Ovary (tissue), 9 donors: Measurements from ENCODE around the gene PRRT1. TPM values are rescaled to one million over a fixed set of nuclear protein-coding genes. Genes with fewer than 3 reads are reported as not detected.

Experiments used
- DNase-seq, 5 donors: peaks; one replicate each; pipeline ENCODE4 v3.0.0-alpha.2; 2019 to 2020
- H3K27ac ChIP-seq, 2 donors: fragments of 200-600 bp; one replicate each; pipeline versions ENCODE4 v1.5.1 to v1.8.0; 2019 to 2022
- H3K27me3 ChIP-seq: fragments of 200-600 bp; one replicate; pipeline ENCODE4 v1.8.0; 2022
- H3K36me3 ChIP-seq: fragments of 200-600 bp; sonication (generic); one replicate; pipeline ENCODE4 v1.5.1; 2019
- H3K4me1 ChIP-seq: one replicate; pipeline ENCODE4 v1.8.1; 2013; ENCODE audit warnings: mild to moderate bottlenecking, moderate library complexity; ENCODE audit not compliant: insufficient read depth
- H3K4me3 ChIP-seq: fragments of 200-600 bp; sonication (generic); one replicate; pipeline ENCODE4 v1.5.1; 2017
- H3K9me3 ChIP-seq, 2 donors: fragments of 200-600 bp in 1 of 2; sonication (generic) in 1 of 2; one replicate each; pipeline versions ENCODE4 v1.5.1 to v1.8.1; 2013 to 2019; ENCODE audit warnings: mild to moderate bottlenecking in 1 of 2, moderate library complexity in 1 of 2
- EP300 ChIP-seq: sonication (generic); formaldehyde crosslinking; IDR thresholded peaks from one replicate; pipeline ENCODE4 v1.6.1; 2017; ENCODE audit warnings: antibody characterized with exemption
- POLR2A ChIP-seq: fragments of 450-650 bp; IDR thresholded peaks from one replicate; pipeline ENCODE4 v1.6.1; 2017; ENCODE audit warnings: antibody characterized with exemption, mild to moderate bottlenecking, moderate library complexity
- WGBS, 3 donors: extraction: QIAGEN DNeasy Blood & Tissue Kit in 1 of 3; methylation state at CpG; one replicate each; pipeline versions ENCODE4 v1.1.5 to v1.1.7; 2013 to 2017; 5-methylcytosine and 5-hydroxymethylcytosine counted together
- intact Hi-C, 4 donors: fragments of 100-400 bp; cut with DNase I; formaldehyde crosslinking; loops; one replicate each; pipeline versions ENCODE4 v1.11.0 to v1.15.1; 2022 to 2023
- polyA plus RNA-seq, 2 donors: library from polyadenylated mRNA; stranded (reverse); fragments of 200-250 nt in 1 of 2; fragments of 350-450 nt in 1 of 2; fragmentation: Illumina TruSeq in 1 of 2; extraction: RNeasy Lipid Tissue Mini Kit (QIAGEN cat#74804) in 1 of 2; gene quantifications; one replicate each; pipeline ENCODE4 v1.2.3, GENCODE V29; 2013 to 2014
- total RNA-seq, 7 donors: library from RNA; depleted of rRNA in 2 of 7; stranded (reverse); fragments of >200 nt in 2 of 7; fragmentation: NEBNext Ultra II Directional in 3 of 7; extraction: Animal tissue kit (Norgen Biotek cat#: 25700) in 3 of 7; gene quantifications; one replicate each; pipeline versions ENCODE4 v1.1.0 to v1.2.4, GENCODE V29; 2016 to 2023
- TF ChIP-seq, protein P1 (sequence below), 3 donors: fragments of 450-650 bp in 2 of 3; fragments of 200-600 bp in 1 of 3; IDR thresholded peaks; one replicate each; pipeline versions ENCODE4 v1.5.1 to v1.8.0; 2016 to 2022; ENCODE audit warnings: antibody characterized with exemption in 3 of 3, mild to moderate bottlenecking in 1 of 3
- donor health status: DM: no; HTN: no; CAD: no; lungs with moderate emphysema.
- donor health status: DM: no; HTN: no; CAD: no.
- donor health status: Bipolar disorder and iron deficiency.
- donor health status: DM: yes; HTN: yes; CAD: no.
- donor health status: DM: no; HTN: no; CAD: no.
- donor health status: DM: yes; HTN: yes; CAD: no.

Gene PRRT1
- total and polyA plus RNA-seq, 9 donors: 2.4 to 44.1 (median 27.7) TPM

DNA sequence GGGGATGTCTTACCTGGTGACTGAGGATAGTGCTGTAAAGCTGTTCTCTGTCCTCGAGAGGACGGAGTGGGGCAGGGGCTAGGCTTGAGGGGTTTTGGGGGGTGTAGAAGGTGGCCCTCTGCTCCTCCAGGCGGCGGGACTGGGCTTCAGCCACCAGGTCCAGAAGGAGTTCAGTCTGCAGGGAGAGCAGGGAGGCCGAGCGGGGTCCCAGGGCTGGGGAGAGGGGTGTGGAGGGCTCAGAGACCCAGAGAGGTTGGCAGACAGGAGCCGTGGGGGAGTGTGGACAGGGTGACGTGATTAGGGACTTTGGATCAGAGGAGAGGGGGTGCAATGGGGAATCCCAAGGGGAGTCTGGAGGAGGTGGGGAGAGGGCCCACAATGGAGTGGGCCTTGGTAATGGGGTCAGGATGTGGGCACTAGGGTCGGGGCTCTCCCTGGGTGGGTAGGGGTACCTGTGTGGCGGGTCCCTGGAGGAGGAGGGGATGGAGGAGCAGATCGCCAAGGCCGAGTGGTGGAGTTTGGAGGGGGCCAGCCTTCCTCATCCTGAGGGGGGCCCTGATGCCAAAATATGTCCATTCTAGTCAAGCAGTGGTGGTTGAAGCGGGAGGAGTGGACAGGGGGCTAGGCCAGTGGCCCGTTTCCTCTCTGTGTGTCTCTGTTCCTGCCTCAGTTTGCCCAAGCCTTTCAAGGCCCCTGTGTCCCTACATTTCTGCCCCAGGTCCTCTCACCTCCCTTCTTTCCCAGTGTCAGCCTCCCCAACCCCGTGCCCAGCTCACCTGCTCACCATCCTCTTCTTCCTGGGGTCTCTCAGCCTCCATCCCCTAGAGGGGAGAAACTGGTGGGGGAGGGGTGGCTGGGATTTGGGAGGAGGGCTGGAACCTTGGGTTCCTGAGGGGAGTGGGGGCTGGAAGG, 40.2 kb upstream of the PRRT1 start:
- 71 to 81% (median 78%) methylated on average over 15 of the region's 15 CpGs for WGBS, 3 donors
- Histone ChIP-seq H3K36me3 (no peaks in the 10 kb centered on the region), H3K4me3 (no peak overlapping the region), H3K27ac (no peak overlapping the region), H3K27me3 (no peaks in the 10 kb centered on the region), H3K4me1 (peaks cover 5% of the 10 kb centered on the region), H3K9me3 (no peaks in the 10 kb centered on the region)
- DNase-seq: peak in 3 of 5 donors; percentile 47 to 63 (median 51)
- TF ChIP-seq EP300 (no peak), POLR2A (no peak)
- TF ChIP-seq, protein P1, sequence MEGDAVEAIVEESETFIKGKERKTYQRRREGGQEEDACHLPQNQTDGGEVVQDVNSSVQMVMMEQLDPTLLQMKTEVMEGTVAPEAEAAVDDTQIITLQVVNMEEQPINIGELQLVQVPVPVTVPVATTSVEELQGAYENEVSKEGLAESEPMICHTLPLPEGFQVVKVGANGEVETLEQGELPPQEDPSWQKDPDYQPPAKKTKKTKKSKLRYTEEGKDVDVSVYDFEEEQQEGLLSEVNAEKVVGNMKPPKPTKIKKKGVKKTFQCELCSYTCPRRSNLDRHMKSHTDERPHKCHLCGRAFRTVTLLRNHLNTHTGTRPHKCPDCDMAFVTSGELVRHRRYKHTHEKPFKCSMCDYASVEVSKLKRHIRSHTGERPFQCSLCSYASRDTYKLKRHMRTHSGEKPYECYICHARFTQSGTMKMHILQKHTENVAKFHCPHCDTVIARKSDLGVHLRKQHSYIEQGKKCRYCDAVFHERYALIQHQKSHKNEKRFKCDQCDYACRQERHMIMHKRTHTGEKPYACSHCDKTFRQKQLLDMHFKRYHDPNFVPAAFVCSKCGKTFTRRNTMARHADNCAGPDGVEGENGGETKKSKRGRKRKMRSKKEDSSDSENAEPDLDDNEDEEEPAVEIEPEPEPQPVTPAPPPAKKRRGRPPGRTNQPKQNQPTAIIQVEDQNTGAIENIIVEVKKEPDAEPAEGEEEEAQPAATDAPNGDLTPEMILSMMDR (IDR thresholded peaks at IDR 0.05): no peak
- intact Hi-C loops: loop anchor here in 1 of 4 donors (10.0 kb wide), 1 partner anchor 783 kb away; no protein-coding TSS in a partner anchor

DNA sequence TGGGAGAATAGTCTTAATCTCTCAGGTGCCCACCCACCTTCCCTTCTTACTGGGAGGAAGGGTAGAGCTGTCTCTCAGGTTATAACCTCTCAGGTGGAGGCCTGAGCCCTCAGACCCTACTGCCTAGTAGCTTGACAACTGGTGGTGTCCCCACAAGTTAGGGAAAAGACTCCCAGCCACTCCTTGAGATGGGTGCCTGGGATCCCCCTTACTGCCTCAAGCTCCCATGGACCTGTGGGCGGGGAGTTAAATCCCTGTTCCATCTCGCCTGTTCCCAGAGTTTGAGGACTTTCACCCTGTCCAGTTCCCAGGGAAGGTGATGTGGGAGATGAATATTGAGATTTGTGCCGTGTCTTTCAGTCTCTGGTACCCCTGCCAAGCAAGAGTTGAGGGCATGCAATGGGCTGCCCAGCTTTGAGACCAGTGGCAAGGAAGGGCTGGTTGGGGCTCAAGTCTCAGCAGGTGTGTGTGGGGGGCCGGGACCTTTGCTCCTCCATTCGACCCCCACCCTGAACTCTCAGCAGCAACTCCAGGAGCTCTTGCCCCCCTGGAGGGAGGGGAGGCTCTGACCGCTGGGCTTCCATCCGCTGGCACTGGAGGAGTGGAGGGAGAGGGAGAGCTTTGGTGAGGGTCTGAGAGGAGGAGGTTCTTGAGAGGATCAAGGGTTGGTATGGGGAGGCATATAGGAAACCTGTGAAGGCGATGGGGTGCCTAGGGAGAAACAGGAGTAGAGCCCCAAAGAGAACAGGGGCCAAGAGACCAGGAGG, 39.4 kb upstream of the PRRT1 start:
- no peaks in the 10 kb centered on the region for H3K36me3 ChIP-seq
- H3K4me1 ChIP-seq: peaks cover 5% of the 10 kb centered on the region
- intact Hi-C loops: loop anchor here in 1 of 4 donors (10.0 kb wide), 1 partner anchor 784 kb away; no protein-coding TSS in a partner anchor
- H3K4me3 ChIP-seq: peak overlapping the region; percentile 55
- H3K27ac ChIP-seq: peak overlapping the region; percentile 93 to 95
- no peaks in the 10 kb centered on the region for H3K9me3 ChIP-seq
- no peak for TF ChIP-seq EP300
- TF ChIP-seq, protein P1 (IDR thresholded peaks at IDR 0.05): no peak
- no peak for TF ChIP-seq POLR2A
- no peaks in the 10 kb centered on the region for H3K27me3 ChIP-seq
- WGBS, 3 donors: 81 to 88% (median 84%) methylated on average over 8 of the region's 8 CpGs
- peak; percentile 27 to 53 (median 50) for DNase-seq

DNA sequence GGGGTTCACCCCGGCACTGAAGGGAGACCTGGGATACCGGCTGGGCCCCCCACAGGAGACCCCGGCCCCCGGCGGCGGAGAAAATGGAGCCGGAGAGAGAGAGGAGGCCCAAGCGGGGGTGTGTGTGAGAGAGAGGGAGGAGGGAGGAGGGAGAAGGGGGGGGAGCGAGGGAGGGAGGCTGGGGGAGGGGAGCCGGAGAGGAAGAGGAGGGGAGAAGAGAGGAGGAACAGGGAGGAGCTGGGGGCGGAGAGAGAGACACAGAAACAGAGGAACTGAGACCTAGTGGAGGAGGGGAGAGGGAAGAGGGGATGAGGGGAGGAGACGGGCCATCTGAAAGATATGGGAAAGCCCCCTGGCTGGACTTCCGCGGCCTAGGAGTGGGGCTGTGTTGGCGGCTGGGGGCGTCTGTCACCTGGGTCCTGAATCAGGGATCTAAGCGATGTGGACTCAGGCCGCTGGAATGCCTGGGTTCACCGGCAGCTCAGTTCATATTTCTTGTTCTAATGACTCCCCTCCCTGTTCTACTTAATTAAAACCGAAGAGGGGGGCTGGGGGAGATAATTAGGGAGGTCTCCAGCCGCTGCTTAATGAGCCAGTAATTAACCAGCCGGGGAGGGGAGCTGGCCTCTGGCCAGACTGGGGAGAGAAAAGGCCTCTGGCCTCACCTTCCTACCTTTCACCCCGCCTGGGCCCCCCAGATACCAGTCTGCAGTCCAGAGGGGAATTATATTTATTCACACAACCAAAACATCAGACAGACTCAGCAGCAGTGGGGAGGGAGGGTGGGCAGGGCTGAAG, 38.5 kb upstream of the PRRT1 start, which contains the start of gene PBX2:
Gene PBX2, minus strand, starts transcription at position 149 of the 798 bp plus-strand sequence. CDS start 287 bp downstream, outside the sequence.
- DNase-seq: peak; percentile 90 to 96 (median 95)
- 2% methylated on average over 19 to 23 of the region's 23 CpGs for WGBS, 3 donors
- intact Hi-C loops: loop anchor here in 1 of 4 donors (10.0 kb wide), 1 partner anchor 785 kb away; no protein-coding TSS in a partner anchor
- Histone ChIP-seq H3K27ac (peak within 1 kb of the TSS; percentile 93 to 95), H3K27me3 (no peaks in the 10 kb centered on the region), H3K36me3 (no peaks in the 10 kb centered on the region), H3K9me3 (no peaks in the 10 kb centered on the region), H3K4me1 (peaks cover 5% of the 10 kb centered on the region), H3K4me3 (peak within 1 kb of the TSS; percentile 55)
- no peak for TF ChIP-seq EP300
- TF ChIP-seq POLR2A: peak; percentile 87
- TF ChIP-seq, protein P1 (IDR thresholded peaks at IDR 0.05): no peak
